ENCODE data around the gene PALLD. TPM values are rescaled to one million over a fixed set of nuclear protein-coding genes. Genes with fewer than 3 reads are reported as not detected.

PALLD gene
- total RNA-seq, 1 experiment from 2014 or later = 166 TPM

DNA sequence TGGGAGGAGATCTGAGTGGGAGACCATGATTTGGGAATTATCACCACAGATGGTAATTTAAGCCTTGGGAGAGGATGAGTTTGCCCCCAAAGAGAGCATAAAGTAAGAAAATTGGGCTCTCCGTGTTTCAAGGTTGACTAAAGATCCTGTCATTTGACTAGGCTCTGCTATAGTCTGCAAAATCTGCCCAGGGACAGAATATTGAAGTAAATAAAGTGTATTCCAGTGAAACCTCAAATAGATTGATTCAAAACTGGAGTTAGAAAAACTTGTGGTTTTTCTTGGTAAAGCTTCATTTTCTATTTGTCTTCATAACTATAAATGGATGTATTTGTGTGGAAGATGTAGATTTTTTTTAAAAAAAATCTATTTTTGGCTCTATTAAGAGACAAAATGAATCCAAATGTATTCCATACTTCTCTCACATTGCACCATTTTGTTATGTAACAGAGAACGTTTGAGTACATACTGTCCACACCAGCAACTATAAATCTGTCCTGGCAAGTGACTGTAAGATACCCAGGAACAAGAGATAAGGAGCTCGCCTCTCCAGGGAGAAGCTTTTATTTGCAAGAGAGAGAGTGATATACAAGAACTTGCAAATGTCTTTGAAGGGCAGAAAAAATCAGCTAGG, 343.0 kb downstream of the PALLD start:
- no TSS peak for BruUV-seq (replicated peaks)
- peaks cover 99% of the 10 kb centered on the region for H3K79me2 ChIP-seq (ENCODE audit: insufficient read depth, low read length)

DNA sequence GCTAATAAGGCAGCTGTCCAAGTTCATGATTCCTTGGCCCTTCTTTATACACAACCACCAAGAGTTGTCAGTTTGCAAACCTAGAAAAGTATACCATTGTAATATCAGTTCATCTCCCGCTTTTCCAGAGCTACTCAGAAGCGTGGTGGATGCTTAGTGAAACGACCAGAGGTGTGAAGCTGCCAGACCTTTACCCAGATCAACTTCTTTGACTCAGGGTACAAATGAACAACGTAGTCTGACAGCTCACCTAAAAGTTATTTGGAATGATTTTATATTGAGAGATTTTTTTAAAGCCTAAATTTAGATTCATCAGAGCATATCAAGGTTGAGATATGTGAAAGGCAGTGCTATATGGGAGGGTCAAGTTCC, 343.5 kb downstream of the PALLD start:
- no peaks in the 10 kb centered on the region for H3K27me3 ChIP-seq (ENCODE audit: insufficient read depth, low read length)
- H3K9me3 ChIP-seq (ENCODE audit: control insufficient read depth in 1 of 2, insufficient read depth in 1 of 2, low read depth in 1 of 2, low read length in 2 of 2) = no peaks in the 10 kb centered on the region
- no peak overlapping the region for H3K27ac ChIP-seq (ENCODE audit: low read depth, low read length)
- no peaks in the 10 kb centered on the region for H3K36me3 ChIP-seq (ENCODE audit: control insufficient read depth in 1 of 2, insufficient read depth in 2 of 2, low read length in 2 of 2)
- H2AFZ ChIP-seq (ENCODE audit: low read depth, low read length, poor library complexity, severe bottlenecking) = no peak overlapping the region
- no peak overlapping the region for H3K4me3 ChIP-seq (replicated peaks in 1 of 2; ENCODE audit: low read depth in 1 of 2, low read length in 2 of 2)
- POLR2A ChIA-PET = no interaction called here
- RAD21 ChIA-PET (ENCODE audit: low non-redundant PET in 1 of 2, low total read pairs in 2 of 2, uncharacterized antibody in 2 of 2, unreplicated experiment in 2 of 2) = no interaction called here
- H3K4me1 ChIP-seq (ENCODE audit: control insufficient read depth in 1 of 2, insufficient read depth in 2 of 2, low read length in 2 of 2) = no peaks in the 10 kb centered on the region
- intact Hi-C loops (cut with micrococcal nuclease) = no loop called here
- H3K9ac ChIP-seq (ENCODE audit: low read length) = no peak overlapping the region
- ATAC-seq (no peak), DNase-seq (ENCODE audit: low read depth, low spot score) (no peak)
- no peaks in the 10 kb centered on the region; the same call in 1 of the 2 replicates for H4K20me1 ChIP-seq (ENCODE audit: insufficient read depth)
- peaks cover 99% of the 10 kb centered on the region for H3K79me2 ChIP-seq (ENCODE audit: insufficient read depth, low read length)
- no peaks in the 10 kb centered on the region for H3K9me2 ChIP-seq (ENCODE audit: insufficient read depth)
- no peak overlapping the region for H3K4me2 ChIP-seq (ENCODE audit: low read length)
- BruUV-seq (replicated peaks) = no TSS peak
- TF ChIP-seq POLR2A (IDR thresholded peaks at IDR 0.05; ENCODE audit: borderline replicate concordance, extremely low read depth, insufficient read depth, insufficient read length) = no peak
- TF ChIP-seq RAD21 (IDR thresholded peaks at IDR 0.05; ENCODE audit: low read depth) = no peak
- TF ChIP-seq ZBTB33 (IDR thresholded peaks at IDR 0.05; ENCODE audit: extremely low read depth, insufficient replicate concordance, low read length) = no peak
- CTCF ChIA-PET = no interaction called here

More for the DNA sequence above, 343.0 kb downstream of the PALLD start:
- Histone ChIP-seq H3K4me2 (ENCODE audit: low read length) (no peak overlapping the region), H3K27ac (ENCODE audit: low read depth, low read length) (no peak overlapping the region), H3K27me3 (ENCODE audit: insufficient read depth, low read length) (no peaks in the 10 kb centered on the region), H3K36me3 (ENCODE audit: control insufficient read depth in 1 of 2, insufficient read depth in 2 of 2, low read length in 2 of 2) (no peaks in the 10 kb centered on the region), H2AFZ (ENCODE audit: low read depth, low read length, poor library complexity, severe bottlenecking) (no peak overlapping the region), H4K20me1 (ENCODE audit: insufficient read depth) (no peaks in the 10 kb centered on the region; the same call in 1 of the 2 replicates), H3K9me3 (ENCODE audit: control insufficient read depth in 1 of 2, insufficient read depth in 1 of 2, low read depth in 1 of 2, low read length in 2 of 2) (no peaks in the 10 kb centered on the region), H3K9ac (ENCODE audit: low read length) (no peak overlapping the region), H3K4me3 (replicated peaks in 1 of 2; ENCODE audit: low read depth in 1 of 2, low read length in 2 of 2) (no peak overlapping the region), H3K9me2 (ENCODE audit: insufficient read depth) (no peaks in the 10 kb centered on the region), H3K4me1 (ENCODE audit: control insufficient read depth in 1 of 2, insufficient read depth in 2 of 2, low read length in 2 of 2) (no peaks in the 10 kb centered on the region)
- DNase-seq (ENCODE audit: low read depth, low spot score) (no peak), ATAC-seq (no peak)
- RAD21 ChIA-PET (ENCODE audit: low non-redundant PET in 1 of 2, low total read pairs in 2 of 2, uncharacterized antibody in 2 of 2, unreplicated experiment in 2 of 2) = no interaction called here
- CTCF ChIA-PET = no interaction called here
- POLR2A ChIA-PET = no interaction called here
- intact Hi-C loops (cut with micrococcal nuclease) = no loop called here
- TF ChIP-seq ZFX (IDR thresholded peaks at IDR 0.05) = no peak
